ENCODE results near the gene GLYATL1. TPM values are rescaled to one million over a fixed set of nuclear protein-coding genes. Genes with fewer than 3 reads are reported as not detected.

Gene GLYATL1
- total RNA-seq, 1 donor from 2014 or later: 0.42 TPM

DNA sequence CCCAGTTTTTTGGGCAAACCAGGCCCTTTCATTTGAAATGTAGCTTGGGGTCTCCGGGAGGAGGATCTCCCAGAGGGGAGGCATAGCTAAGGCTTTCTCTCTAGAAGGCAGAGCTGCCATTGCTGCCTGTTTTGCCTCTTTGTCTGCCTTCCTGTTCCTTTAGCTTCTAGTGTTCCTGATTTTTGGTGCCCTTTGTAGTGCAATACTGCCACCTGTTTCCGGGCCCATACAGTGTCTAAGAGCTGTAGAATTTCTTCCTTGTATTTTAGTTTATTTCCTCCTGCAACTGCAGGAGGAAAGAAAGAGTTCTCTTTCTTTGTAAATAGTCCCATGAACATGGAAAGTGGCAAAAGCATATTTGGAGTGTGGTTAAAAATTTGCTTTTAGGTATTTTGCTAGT is 19.3 kb upstream of the GLYATL1 start:
- no peak for DNase-seq
- no peak overlapping the region for H3K27ac Mint-ChIP-seq (ENCODE audit: unreplicated experiment)
- no peaks in the 10 kb centered on the region for H3K4me1 Mint-ChIP-seq (ENCODE audit: low read depth, unreplicated experiment)
- H3K4me3 Mint-ChIP-seq (ENCODE audit: unreplicated experiment): no peak overlapping the region
- H3K27me3 Mint-ChIP-seq (ENCODE audit: unreplicated experiment): no peaks in the 10 kb centered on the region
- no peaks in the 10 kb centered on the region for H3K36me3 Mint-ChIP-seq (ENCODE audit: unreplicated experiment)
- TF ChIP-seq, protein P1, sequence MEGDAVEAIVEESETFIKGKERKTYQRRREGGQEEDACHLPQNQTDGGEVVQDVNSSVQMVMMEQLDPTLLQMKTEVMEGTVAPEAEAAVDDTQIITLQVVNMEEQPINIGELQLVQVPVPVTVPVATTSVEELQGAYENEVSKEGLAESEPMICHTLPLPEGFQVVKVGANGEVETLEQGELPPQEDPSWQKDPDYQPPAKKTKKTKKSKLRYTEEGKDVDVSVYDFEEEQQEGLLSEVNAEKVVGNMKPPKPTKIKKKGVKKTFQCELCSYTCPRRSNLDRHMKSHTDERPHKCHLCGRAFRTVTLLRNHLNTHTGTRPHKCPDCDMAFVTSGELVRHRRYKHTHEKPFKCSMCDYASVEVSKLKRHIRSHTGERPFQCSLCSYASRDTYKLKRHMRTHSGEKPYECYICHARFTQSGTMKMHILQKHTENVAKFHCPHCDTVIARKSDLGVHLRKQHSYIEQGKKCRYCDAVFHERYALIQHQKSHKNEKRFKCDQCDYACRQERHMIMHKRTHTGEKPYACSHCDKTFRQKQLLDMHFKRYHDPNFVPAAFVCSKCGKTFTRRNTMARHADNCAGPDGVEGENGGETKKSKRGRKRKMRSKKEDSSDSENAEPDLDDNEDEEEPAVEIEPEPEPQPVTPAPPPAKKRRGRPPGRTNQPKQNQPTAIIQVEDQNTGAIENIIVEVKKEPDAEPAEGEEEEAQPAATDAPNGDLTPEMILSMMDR (IDR thresholded peaks at IDR 0.05; ENCODE audit: partially characterized antibody, unreplicated experiment): no peak
- peaks cover 2% of the 10 kb centered on the region for H3K9me3 Mint-ChIP-seq (ENCODE audit: unreplicated experiment)

DNA sequence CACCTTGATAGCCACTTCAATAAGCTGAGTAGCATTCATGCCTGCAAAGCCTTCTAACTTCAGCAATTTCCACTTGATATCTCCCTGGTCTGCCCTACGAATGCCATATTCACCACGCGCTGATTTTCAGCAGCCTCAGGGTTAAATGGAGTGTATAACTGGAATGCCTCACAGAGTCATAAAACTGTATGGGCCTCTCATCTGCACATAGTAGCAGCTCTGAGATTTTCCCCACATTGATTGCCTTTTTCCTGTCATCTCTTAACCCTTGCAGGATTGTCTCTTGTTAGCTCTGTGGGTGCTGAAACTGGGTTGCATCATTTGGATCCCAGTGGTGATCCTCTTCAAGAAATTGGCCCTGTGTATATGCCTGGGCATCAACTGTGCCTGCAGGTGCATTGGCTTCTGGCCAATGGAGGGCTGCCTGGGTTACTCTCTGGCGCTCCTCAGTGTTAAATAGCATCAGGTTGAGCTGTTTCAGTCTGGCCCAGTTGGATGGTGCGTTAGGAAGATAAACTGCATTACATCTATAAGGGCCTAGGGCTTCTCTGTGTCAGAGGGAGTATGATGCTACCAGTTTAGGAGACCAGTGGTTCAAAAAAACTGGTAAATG is 17.4 kb upstream of the GLYATL1 start:
- Mint-ChIP-seq H3K36me3 (ENCODE audit: unreplicated experiment) (no peaks in the 10 kb centered on the region), H3K4me1 (ENCODE audit: low read depth, unreplicated experiment) (no peaks in the 10 kb centered on the region), H3K27me3 (ENCODE audit: unreplicated experiment) (no peaks in the 10 kb centered on the region), H3K4me3 (ENCODE audit: unreplicated experiment) (no peak overlapping the region), H3K27ac (ENCODE audit: unreplicated experiment) (no peak overlapping the region), H3K9me3 (ENCODE audit: unreplicated experiment) (peaks cover 2% of the 10 kb centered on the region)
- no peak for DNase-seq
- TF ChIP-seq, protein P1 (IDR thresholded peaks at IDR 0.05; ENCODE audit: partially characterized antibody, unreplicated experiment): no peak

DNA sequence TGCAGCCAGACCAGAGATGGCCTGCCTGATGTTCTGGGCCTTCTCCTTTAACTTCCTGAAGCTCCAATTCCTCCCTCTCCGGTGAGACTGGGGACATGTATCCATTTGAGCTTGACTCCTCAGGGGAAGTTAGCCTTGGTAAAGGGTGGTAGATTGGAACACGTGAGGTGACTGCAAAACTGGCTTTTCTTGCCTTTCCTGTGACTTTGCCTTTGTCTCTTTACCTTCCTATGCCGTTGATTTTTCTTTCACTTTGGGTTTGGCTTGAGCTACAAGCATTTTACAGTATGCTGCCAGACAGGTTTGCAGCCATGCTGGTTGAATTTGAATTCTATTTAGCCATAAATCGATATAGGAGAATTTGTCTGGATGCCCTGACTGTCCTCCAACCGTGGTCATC is 16.8 kb upstream of the GLYATL1 start:
- TF ChIP-seq, protein P1 (IDR thresholded peaks at IDR 0.05; ENCODE audit: partially characterized antibody, unreplicated experiment): no peak
- no peaks in the 10 kb centered on the region for H3K4me1 Mint-ChIP-seq (ENCODE audit: low read depth, unreplicated experiment)
- no peak overlapping the region for H3K4me3 Mint-ChIP-seq (ENCODE audit: unreplicated experiment)
- no peak for DNase-seq
- H3K27ac Mint-ChIP-seq (ENCODE audit: unreplicated experiment): no peak overlapping the region
- peaks cover 2% of the 10 kb centered on the region for H3K9me3 Mint-ChIP-seq (ENCODE audit: unreplicated experiment)
- no peaks in the 10 kb centered on the region for H3K27me3 Mint-ChIP-seq (ENCODE audit: unreplicated experiment)
- no peaks in the 10 kb centered on the region for H3K36me3 Mint-ChIP-seq (ENCODE audit: unreplicated experiment)

DNA sequence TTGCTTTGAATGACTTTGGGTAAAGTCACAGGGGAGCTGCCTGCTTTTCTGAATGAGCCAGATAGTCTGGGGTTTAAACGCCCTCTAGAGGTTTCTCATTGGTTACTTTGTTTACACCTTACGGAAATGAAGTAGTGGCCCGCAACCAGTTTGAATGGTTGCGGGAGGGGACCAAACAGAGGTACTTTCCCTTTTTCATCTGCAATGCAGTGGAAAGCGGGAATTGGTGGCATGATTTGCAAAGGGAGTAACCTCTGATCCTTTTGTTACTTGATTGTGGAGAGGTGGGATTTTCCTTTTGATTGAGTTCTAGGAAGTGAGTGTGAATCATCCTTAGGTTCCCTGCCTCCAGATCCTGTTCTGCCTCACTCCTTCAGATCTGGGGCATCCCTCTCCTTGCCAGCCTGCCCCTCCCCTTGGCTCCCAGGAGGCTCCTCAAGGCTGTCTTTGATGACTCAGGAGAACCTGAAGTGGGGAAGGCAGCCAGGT is 15.9 kb upstream of the GLYATL1 start:
- H3K4me1 Mint-ChIP-seq (ENCODE audit: low read depth, unreplicated experiment): peaks cover 5% of the 10 kb centered on the region
- H3K27ac Mint-ChIP-seq (ENCODE audit: unreplicated experiment): no peak overlapping the region
- H3K4me3 Mint-ChIP-seq (ENCODE audit: unreplicated experiment): no peak overlapping the region
- H3K9me3 Mint-ChIP-seq (ENCODE audit: unreplicated experiment): peaks cover 2% of the 10 kb centered on the region
- no peaks in the 10 kb centered on the region for H3K36me3 Mint-ChIP-seq (ENCODE audit: unreplicated experiment)
- TF ChIP-seq, protein P1 (IDR thresholded peaks at IDR 0.05; ENCODE audit: partially characterized antibody, unreplicated experiment): no peak
- no peak for DNase-seq
- H3K27me3 Mint-ChIP-seq (ENCODE audit: unreplicated experiment): no peaks in the 10 kb centered on the region

DNA sequence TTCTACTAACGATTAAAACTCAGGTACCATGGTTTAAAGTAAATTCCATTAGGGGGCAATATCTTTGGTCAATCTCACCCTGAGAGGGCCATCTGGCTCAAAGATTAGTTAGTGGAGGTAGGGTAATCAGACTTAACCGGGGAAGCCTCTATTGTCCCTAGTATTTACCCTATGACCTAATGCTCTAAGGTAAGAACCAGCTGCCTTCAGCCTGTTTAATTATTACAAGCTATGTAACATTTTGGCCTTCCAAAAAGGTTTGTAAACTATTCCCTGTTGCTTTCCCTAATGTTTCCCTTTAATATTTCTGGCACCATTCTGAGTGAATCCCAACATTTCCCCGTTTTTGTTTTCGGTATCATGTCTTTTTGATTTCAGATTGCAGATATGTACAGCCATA is 15.1 kb upstream of the GLYATL1 start:
- H3K36me3 Mint-ChIP-seq (ENCODE audit: unreplicated experiment): no peaks in the 10 kb centered on the region
- H3K27ac Mint-ChIP-seq (ENCODE audit: unreplicated experiment): no peak overlapping the region
- TF ChIP-seq, protein P1 (IDR thresholded peaks at IDR 0.05; ENCODE audit: partially characterized antibody, unreplicated experiment): no peak
- no peak for DNase-seq
- H3K4me1 Mint-ChIP-seq (ENCODE audit: low read depth, unreplicated experiment): peaks cover 5% of the 10 kb centered on the region
- peaks cover 1% of the 10 kb centered on the region for H3K9me3 Mint-ChIP-seq (ENCODE audit: unreplicated experiment)
- H3K4me3 Mint-ChIP-seq (ENCODE audit: unreplicated experiment): no peak overlapping the region
- no peaks in the 10 kb centered on the region for H3K27me3 Mint-ChIP-seq (ENCODE audit: unreplicated experiment)
